H1 (cell line): ENCODE data around the gene CEP89.

Source experiments
- BRCA1 ChIP-seq: IDR thresholded peaks from 2 replicates; pipeline ENCODE4 v1.6.1; 2012; ENCODE audit warnings: low read depth, low read length, improper control_type of control experiment
- CBX8 ChIP-seq: fragments of 300-800, 300-1000 bp; sonication (generic); IDR thresholded peaks from 2 replicates; pipeline ENCODE4 v1.7.1; 2016; ENCODE audit warnings: low read depth, low read length, borderline replicate concordance
- CHD2 ChIP-seq: IDR thresholded peaks from 2 replicates; pipeline ENCODE4 v1.6.1; 2012; ENCODE audit warnings: low read length, improper control_type of control experiment
- EGR1 ChIP-seq: IDR thresholded peaks from 2 replicates; pipeline ENCODE4 v1.6.1; 2011; ENCODE audit warnings: low read depth, low read length, borderline replicate concordance
- EZH2 ChIP-seq: fragments of 200-600 bp; sonication (generic); IDR thresholded peaks from 2 replicates; pipeline ENCODE4 v1.7.1; 2012; ENCODE audit warnings: low read depth, mild to moderate bottlenecking, moderate library complexity, low read length, inconsistent platforms; ENCODE audit not compliant: severe bottlenecking
- GTF2F1 ChIP-seq: IDR thresholded peaks from 2 replicates; pipeline ENCODE4 v1.6.1; 2012; ENCODE audit warnings: low read depth, low read length, improper control_type of control experiment, borderline replicate concordance
- POLR2A ChIP-seq, 2 experiments: IDR thresholded peaks; 1 replicate in 1 of 2; 2 replicates in 1 of 2; pipeline ENCODE4 v1.6.1; 2011; ENCODE audit warnings: low read depth in 2 of 2, low read length in 2 of 2, mild to moderate bottlenecking in 2 of 2; ENCODE audit errors: control extremely low read depth in 1 of 2
- POLR2AphosphoS5 ChIP-seq: IDR thresholded peaks from 2 replicates; pipeline ENCODE4 v1.6.1; 2011; ENCODE audit warnings: low read depth, low read length
- RFX5 ChIP-seq: IDR thresholded peaks from 2 replicates; pipeline ENCODE4 v1.6.1; 2011; ENCODE audit warnings: low read depth, low read length, improper control_type of control experiment, borderline replicate concordance
- RNF2 ChIP-seq: fragments of 200-900, 300-1000 bp; sonication (generic); IDR thresholded peaks from 2 replicates; pipeline ENCODE4 v1.7.1; 2016; ENCODE audit warnings: borderline replicate concordance, low read depth, mild to moderate bottlenecking, antibody characterized with exemption, low read length; ENCODE audit not compliant: poor library complexity, severe bottlenecking; ENCODE audit errors: missing control alignments
- SAP30 ChIP-seq: fragments of 300-600 bp; sonication (generic); IDR thresholded peaks from 2 replicates; pipeline ENCODE4 v1.7.1; 2012; ENCODE audit warnings: low read length, moderate library complexity, mild to moderate bottlenecking, inconsistent platforms; ENCODE audit not compliant: insufficient read depth, insufficient replicate concordance
- TCF12 ChIP-seq: IDR thresholded peaks from 2 replicates; pipeline ENCODE4 v1.6.1; 2011; ENCODE audit warnings: low read depth, mild to moderate bottlenecking, low read length
- TF ChIP-seq, protein P1 (sequence below), 3 experiments: IDR thresholded peaks; 1 replicate in 2 of 3; 2 replicates in 1 of 3; pipeline versions ENCODE4 v1.5.1 to v1.6.1; 2011; ENCODE audit warnings: low read length in 3 of 3, mild to moderate bottlenecking in 3 of 3, inconsistent platforms in 2 of 3, low read depth in 1 of 3, moderate library complexity in 1 of 3; ENCODE audit not compliant: insufficient read depth in 1 of 3; ENCODE audit errors: control extremely low read depth in 1 of 3

DNA sequence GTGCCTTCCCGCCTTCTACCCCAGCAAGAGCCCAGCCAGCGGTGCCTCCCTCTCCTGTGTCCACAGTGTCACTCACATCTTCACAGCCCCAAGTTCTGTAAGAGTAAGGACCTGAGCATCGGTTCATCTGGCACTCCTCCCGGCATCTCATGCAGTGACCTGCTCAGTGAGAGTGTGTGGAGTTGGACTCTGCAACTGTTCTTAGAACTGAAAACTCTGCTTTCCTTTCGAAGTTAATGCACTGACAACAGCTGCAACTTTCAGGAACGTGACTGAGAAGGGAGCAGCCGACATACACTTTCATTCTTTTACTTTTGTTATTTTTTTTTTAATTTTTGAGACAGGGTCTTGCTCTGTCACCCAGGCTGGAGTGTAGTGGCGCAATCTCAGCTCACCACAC is 41.2 kb downstream of the CEP89 start:
- TF ChIP-seq POLR2A (IDR thresholded peaks at IDR 0.05; ENCODE audit: control extremely low read depth in 1 of 2, low read depth in 2 of 2, low read length in 2 of 2) (no peak), TCF12 (no peak), CBX8 (no peak), EZH2 (no peak), EGR1 (no peak), RNF2 (no peak), POLR2AphosphoS5 (no peak), CHD2 (no peak), RFX5 (no peak), SAP30 (no peak), GTF2F1 (no peak), BRCA1 (no peak)
- TF ChIP-seq, protein P1, sequence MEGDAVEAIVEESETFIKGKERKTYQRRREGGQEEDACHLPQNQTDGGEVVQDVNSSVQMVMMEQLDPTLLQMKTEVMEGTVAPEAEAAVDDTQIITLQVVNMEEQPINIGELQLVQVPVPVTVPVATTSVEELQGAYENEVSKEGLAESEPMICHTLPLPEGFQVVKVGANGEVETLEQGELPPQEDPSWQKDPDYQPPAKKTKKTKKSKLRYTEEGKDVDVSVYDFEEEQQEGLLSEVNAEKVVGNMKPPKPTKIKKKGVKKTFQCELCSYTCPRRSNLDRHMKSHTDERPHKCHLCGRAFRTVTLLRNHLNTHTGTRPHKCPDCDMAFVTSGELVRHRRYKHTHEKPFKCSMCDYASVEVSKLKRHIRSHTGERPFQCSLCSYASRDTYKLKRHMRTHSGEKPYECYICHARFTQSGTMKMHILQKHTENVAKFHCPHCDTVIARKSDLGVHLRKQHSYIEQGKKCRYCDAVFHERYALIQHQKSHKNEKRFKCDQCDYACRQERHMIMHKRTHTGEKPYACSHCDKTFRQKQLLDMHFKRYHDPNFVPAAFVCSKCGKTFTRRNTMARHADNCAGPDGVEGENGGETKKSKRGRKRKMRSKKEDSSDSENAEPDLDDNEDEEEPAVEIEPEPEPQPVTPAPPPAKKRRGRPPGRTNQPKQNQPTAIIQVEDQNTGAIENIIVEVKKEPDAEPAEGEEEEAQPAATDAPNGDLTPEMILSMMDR (IDR thresholded peaks at IDR 0.05; ENCODE audit: control extremely low read depth in 1 of 3, insufficient read depth in 1 of 3, low read depth in 1 of 3, low read length in 3 of 3) = no peak
